ENCODE measurements around the gene COPZ1.

The COPZ1 gene

DNA sequence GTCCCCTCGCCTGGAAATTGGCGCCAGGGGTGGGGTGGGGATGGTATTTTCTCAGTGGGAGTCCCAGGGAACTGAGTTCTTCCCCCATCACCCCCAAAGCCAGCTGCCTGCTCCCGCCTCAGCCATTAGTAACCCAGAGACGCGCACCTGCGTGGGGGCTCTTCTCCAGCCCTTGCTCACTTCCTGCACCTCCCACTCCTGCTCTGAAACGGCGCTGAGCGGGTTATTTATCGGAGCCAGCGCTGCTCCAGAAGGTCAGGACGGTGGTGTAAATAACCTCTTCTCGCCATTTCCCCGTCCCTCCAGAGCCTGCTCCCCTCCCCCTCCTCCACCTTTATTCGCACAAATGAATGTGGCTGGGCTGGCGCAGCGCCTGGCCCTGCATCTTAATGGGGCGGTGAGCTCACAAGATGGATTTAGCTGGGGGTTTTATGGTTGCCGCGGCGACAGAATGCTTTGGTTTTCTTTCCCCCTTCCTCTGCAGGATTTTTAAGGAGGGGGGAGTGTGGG is 27.1 kb downstream of the COPZ1 start:
- TF ChIP-seq POLR2AphosphoS5 (IDR thresholded peaks at IDR 0.05; ENCODE audit: low read depth, low read length) (no peak), SIN3A (IDR thresholded peaks at IDR 0.05; ENCODE audit: borderline replicate concordance, insufficient read depth, low read length) (no peak), FOXP2 (optimal IDR thresholded peaks at IDR 0.05; ENCODE audit: borderline replicate concordance, extremely low read depth, extremely low read length, insufficient read depth) (peak; percentile 72)

DNA sequence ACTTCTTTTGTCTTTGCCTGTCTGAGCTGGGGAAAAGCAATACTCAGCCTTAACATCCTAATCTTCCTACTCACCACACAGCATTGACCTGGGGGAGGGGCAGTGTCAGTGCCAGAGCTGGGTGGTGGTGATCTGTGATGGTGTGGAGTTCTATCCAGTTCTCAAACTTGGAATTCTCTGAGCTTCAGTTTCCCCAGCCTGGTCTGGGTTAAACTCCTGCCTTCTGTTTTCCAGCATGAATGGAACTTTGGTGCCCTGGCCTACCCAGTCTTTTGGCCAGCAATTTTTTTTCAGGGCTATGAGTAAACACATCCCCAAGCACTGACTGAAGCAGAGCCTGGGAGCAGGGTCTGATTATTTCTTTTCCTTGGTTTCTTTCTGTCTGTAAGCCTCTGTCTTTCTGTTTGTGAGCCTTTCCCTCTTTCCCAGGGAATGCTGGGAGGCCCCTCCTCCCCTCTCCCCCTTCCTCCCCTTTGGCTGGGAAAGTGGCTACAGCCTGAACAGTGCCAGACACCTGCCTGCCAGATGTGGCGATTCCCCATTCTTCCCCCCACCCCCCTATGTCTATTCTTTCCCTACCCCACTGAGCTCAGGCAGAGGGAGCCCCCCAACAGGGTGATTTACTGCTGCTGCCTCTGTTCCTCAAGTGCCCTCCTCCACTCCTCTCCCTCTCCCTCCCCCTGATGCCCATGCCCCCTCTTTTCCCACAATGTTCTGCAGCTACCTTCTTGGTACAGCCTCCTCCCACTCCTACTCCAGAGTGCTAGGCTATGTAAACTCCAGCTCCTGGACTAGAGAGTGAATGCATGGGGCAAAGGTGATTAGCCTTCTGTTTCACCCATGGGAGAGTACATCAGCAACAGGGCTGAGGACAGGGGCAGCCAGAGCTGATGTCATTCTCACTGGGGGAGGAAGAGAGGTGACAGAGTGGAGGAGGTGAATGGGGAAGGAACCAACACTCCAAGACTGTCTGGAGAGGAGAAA is 28.3 kb downstream of the COPZ1 start:
- TF ChIP-seq POLR2AphosphoS5 (IDR thresholded peaks at IDR 0.05; ENCODE audit: low read depth, low read length): no peak; the same call in 1 of the 2 replicates
- TF ChIP-seq FOXP2 (optimal IDR thresholded peaks at IDR 0.05; ENCODE audit: borderline replicate concordance, extremely low read depth, extremely low read length, insufficient read depth): no peak
- no peak for TF ChIP-seq SIN3A (IDR thresholded peaks at IDR 0.05; ENCODE audit: borderline replicate concordance, insufficient read depth, low read length)
- no peak for TF ChIP-seq REST (IDR thresholded peaks at IDR 0.05; ENCODE audit: insufficient read depth in 1 of 2, low read depth in 2 of 2, low read length in 2 of 2)
- no peak for TF ChIP-seq TAF1 (IDR thresholded peaks at IDR 0.05; ENCODE audit: borderline replicate concordance, insufficient read depth, low read length)

- no peak for TF ChIP-seq SIN3A (IDR thresholded peaks at IDR 0.05; ENCODE audit: borderline replicate concordance, insufficient read depth, low read length)
- TF ChIP-seq POLR2AphosphoS5 (IDR thresholded peaks at IDR 0.05; ENCODE audit: low read depth, low read length): no peak
- TF ChIP-seq FOXP2 (optimal IDR thresholded peaks at IDR 0.05; ENCODE audit: borderline replicate concordance, extremely low read depth, extremely low read length, insufficient read depth): no peak
- no peak for TF ChIP-seq REST (IDR thresholded peaks at IDR 0.05; ENCODE audit: insufficient read depth in 1 of 2, low read depth in 2 of 2, low read length in 2 of 2)
- no peak for TF ChIP-seq TAF1 (IDR thresholded peaks at IDR 0.05; ENCODE audit: borderline replicate concordance, insufficient read depth, low read length)
Observed at GRCh38 chr12:54355104-54355815, 30.3 kb downstream of the COPZ1 start.

DNA sequence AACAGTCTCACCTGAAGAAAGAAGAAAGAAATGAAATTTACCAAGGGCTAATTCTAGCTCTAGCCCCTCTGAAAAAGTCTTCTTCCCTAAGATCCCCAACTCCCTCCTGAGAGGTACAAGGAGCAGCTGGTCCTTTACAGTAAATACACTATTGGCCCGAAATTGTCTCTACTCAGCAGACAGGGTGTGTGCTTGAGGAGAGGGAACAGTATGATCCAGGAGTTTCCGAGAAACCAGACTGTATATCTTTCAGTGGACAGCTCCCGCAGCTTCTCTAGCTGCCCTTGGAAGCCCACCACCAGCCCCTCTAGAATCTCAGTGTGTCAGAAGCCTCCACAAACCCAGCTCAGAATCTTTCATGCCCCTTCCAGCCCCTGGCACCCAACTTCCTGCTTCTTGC is 31.3 kb downstream of the COPZ1 start:
- TF ChIP-seq POLR2AphosphoS5 (IDR thresholded peaks at IDR 0.05; ENCODE audit: low read depth, low read length) (no peak), SIN3A (IDR thresholded peaks at IDR 0.05; ENCODE audit: borderline replicate concordance, insufficient read depth, low read length) (no peak), FOXP2 (optimal IDR thresholded peaks at IDR 0.05; ENCODE audit: borderline replicate concordance, extremely low read depth, extremely low read length, insufficient read depth) (no peak), REST (IDR thresholded peaks at IDR 0.05; ENCODE audit: insufficient read depth in 1 of 2, low read depth in 2 of 2, low read length in 2 of 2) (no peak)

- TF ChIP-seq REST (IDR thresholded peaks at IDR 0.05; ENCODE audit: insufficient read depth in 1 of 2, low read depth in 2 of 2, low read length in 2 of 2) (no peak), TAF1 (IDR thresholded peaks at IDR 0.05; ENCODE audit: borderline replicate concordance, insufficient read depth, low read length) (no peak), SIN3A (IDR thresholded peaks at IDR 0.05; ENCODE audit: borderline replicate concordance, insufficient read depth, low read length) (no peak), FOXP2 (optimal IDR thresholded peaks at IDR 0.05; ENCODE audit: borderline replicate concordance, extremely low read depth, extremely low read length, insufficient read depth) (no peak), POLR2AphosphoS5 (IDR thresholded peaks at IDR 0.05; ENCODE audit: low read depth, low read length) (no peak)
Observed at GRCh38 chr12:54356951-54357356, 32.0 kb downstream of the COPZ1 start.

All from PFSK-1 (cell line).